Left ventricle myocardium inferior (tissue), 1 donor: ENCODE results near the gene HRH2. TPM values are rescaled to one million over a fixed set of nuclear protein-coding genes. Genes with fewer than 3 reads are reported as not detected.
"Not testable (repeated sequence)": the region's sequence is repeated elsewhere in the genome, so short reads cannot be mapped to it uniquely, and the experiment has no call there.

Experiments used
- DNase-seq: peaks from one replicate; pipeline ENCODE4 v3.0.0-alpha.2; 2020
- H3K27ac ChIP-seq: fragments of 200-600 bp; replicated peaks from 2 replicates; pipeline ENCODE4 v1.8.0; 2021
- H3K27me3 ChIP-seq: fragments of 200-600 bp; 2 replicates; pipeline ENCODE4 v1.8.0; 2021; ENCODE audit warnings: low read depth
- H3K36me3 ChIP-seq: fragments of 200-600 bp; 2 replicates; pipeline ENCODE4 v1.8.0; 2021
- H3K4me1 ChIP-seq: fragments of 200-600 bp; 2 replicates; pipeline ENCODE4 v1.8.0; 2021
- H3K4me3 ChIP-seq: fragments of 200-600 bp; 2 replicates; pipeline ENCODE4 v1.8.0; 2021; ENCODE audit warnings: mild to moderate bottlenecking, moderate library complexity
- H3K9me3 ChIP-seq: fragments of 200-600 bp; replicated peaks from 2 replicates; pipeline ENCODE4 v1.8.0; 2021
- intact Hi-C: fragments of 100-400 bp; cut with micrococcal nuclease; formaldehyde crosslinking; loops from one replicate; pipeline ENCODE4 v1.11.0; 2022
- total RNA-seq: library from RNA; stranded (reverse); fragmentation: NEBNext Ultra II Directional; extraction: Animal tissue kit (Norgen Biotek cat#: 25700); gene quantifications from one replicate; pipeline ENCODE4 v1.2.1, GENCODE V29; 2021
- TF ChIP-seq, protein P1 (sequence below): fragments of 200-600 bp; IDR thresholded peaks from 2 replicates; pipeline ENCODE4 v1.8.0; 2021; ENCODE audit warnings: antibody characterized with exemption, mild to moderate bottlenecking, borderline replicate concordance
- donor health status: DM: no; HTN: yes; CAD: no; lungs with severe emphysema.

HRH2 gene
- total RNA-seq, 1 donor from 2014 or later, result 47.7 TPM

DNA sequence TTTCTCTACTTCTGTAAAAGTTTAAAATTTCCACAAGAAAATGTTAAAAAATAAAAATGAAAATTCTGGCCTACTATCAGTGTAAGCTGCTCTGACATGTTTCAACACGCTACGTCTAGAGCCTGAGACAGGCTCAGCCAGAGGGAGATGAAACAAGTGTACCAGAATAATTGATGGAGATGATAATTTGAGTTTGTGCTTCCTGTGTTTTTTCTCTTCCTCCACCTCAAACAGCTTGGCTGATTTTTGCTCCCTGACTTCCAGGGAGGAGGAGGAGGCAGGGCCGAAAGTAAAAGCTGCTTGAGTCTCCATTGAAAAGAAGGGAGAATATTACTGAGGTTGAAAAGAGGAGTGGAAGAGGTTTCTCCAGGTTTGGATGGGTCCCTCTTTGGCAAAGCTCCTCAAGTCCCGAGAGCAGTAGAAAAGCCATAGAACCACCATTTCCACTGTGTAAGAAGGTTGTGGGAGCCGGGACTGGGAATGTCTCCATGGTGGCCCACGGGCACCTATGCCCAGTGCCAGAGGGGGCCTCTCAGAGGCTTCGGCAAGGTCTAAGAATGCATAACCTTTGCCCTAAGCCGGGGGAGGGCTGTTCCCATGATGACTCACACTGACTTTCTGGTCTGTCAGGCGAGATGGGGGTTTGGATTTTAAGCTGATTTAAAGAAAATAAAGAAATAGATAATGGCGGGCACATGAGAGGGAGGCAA, 95.1 kb downstream of the HRH2 start:
- no peak for DNase-seq
- no peaks in the 10 kb centered on the region for H3K9me3 ChIP-seq
- intact Hi-C loops, result no loop called here
- TF ChIP-seq, protein P1, sequence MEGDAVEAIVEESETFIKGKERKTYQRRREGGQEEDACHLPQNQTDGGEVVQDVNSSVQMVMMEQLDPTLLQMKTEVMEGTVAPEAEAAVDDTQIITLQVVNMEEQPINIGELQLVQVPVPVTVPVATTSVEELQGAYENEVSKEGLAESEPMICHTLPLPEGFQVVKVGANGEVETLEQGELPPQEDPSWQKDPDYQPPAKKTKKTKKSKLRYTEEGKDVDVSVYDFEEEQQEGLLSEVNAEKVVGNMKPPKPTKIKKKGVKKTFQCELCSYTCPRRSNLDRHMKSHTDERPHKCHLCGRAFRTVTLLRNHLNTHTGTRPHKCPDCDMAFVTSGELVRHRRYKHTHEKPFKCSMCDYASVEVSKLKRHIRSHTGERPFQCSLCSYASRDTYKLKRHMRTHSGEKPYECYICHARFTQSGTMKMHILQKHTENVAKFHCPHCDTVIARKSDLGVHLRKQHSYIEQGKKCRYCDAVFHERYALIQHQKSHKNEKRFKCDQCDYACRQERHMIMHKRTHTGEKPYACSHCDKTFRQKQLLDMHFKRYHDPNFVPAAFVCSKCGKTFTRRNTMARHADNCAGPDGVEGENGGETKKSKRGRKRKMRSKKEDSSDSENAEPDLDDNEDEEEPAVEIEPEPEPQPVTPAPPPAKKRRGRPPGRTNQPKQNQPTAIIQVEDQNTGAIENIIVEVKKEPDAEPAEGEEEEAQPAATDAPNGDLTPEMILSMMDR, result no peak
- H3K4me1 ChIP-seq, result no peaks in the 10 kb centered on the region
- H3K4me3 ChIP-seq, result no peak overlapping the region
- no peak overlapping the region for H3K27ac ChIP-seq
- H3K27me3 ChIP-seq, result peaks cover 92% of the 10 kb centered on the region
- no peaks in the 10 kb centered on the region for H3K36me3 ChIP-seq

DNA sequence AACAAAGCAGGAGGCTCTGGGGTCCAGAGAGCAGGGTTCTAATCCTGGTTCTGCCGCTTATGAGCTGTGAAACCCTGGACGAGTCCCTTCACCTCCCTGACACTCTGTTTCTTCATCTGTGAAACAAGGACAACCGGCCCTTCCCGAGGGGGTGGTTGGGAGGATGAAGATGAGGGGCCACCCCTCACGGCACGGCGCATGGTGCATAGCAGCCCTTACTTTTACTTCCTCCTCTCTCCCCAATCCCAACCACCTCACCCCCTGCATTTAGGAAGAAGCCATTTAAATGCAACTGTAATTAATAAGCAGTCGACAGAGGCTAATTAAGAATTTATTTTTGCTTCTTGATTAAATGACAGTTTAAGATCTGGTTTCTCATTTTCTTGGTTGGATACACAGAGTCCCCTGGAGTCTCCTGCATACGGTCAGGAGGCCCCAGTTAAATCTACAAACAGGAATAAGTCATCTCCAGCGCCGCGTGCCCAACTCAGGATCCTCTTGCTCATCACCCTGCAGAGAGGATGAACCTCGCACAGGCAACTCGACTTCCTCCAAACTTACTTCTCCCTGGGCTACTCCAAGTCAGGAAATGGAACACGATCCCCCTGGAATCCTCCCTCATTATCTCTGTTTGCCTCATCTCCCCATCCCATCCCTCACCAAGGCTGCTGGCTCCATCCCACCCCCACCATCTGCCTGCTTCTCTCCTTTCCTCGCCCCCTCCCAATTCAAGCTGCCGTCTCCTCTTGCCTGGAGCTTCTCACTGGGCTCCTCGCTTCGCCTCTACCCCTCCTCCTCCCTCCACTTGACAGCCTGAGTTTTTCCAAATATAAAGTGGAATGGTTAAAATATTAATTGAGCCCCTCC, 95.9 kb downstream of the HRH2 start:
- intact Hi-C loops, result no loop called here
- DNase-seq, result no peak
- TF ChIP-seq, protein P1, result no peak
- Histone ChIP-seq H3K4me3 (no peak overlapping the region), H3K4me1 (no peaks in the 10 kb centered on the region), H3K27ac (no peak overlapping the region), H3K27me3 (peaks cover 90% of the 10 kb centered on the region), H3K36me3 (no peaks in the 10 kb centered on the region), H3K9me3 (no peaks in the 10 kb centered on the region)

DNA sequence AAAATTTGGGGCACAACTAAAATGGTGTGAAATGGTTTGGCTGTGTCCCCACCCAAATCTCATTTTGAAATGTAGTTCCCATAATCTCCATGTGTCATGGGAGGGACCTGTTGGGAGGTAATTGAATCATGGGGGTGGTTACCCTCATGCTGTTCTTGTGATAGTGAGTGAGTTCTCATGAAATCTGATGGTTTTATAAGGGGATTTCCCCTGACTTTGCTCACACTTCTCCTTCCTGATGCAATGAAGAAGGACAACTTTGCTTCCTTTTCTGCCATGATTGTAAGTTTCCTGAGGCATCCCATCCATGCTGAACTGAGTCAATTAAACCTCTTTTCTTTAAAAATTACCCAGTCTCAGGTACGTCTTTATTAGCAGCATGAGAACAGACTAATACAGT, 102.1 kb downstream of the HRH2 start:
- peaks cover 56% of the 10 kb centered on the region for H3K27me3 ChIP-seq
- H3K4me1 ChIP-seq, intact Hi-C loops, H3K4me3 ChIP-seq, H3K36me3 ChIP-seq, H3K9me3 ChIP-seq, H3K27ac ChIP-seq, DNase-seq: not testable (repeated sequence)

Other genes starting within 250 kb of the HRH2 start
- not detected for gene DRD1, start 213.9 kb upstream of the HRH2 start, total RNA-seq
- 37.2 TPM for gene SFXN1, start 179.5 kb upstream of the HRH2 start, total RNA-seq
- gene CPLX2, start 213.5 kb downstream of the HRH2 start, total RNA-seq, result not detected